ENCODE data around the gene HAPLN3. TPM values are rescaled to one million over a fixed set of nuclear protein-coding genes. Genes with fewer than 3 reads are reported as not detected.

HAPLN3 gene
- total RNA-seq, 4 donors from 2014 or later: 1.7 to 5.2 (median 2.1) TPM

DNA sequence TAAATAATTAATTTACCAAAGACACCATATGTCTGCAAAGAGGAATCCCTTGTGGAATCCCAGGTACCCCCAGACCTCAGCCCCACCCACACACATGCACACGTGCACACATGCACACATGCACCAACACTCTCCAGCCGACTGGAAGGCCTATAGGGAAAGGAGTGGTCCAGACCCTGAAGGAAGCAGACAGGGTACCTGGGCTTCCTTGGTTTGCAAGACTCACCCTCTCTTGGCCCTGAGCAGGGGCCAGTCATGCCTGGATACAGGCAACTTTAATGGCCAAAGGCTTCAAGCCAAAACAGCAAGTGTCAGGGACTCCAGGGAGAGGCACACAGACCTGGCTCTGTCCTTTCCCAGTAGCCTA lies 8.9 kb upstream of the HAPLN3 start:
- H3K27ac ChIP-seq: peak overlapping the region; percentile 76 to 99 (median 94)
- no peak for ATAC-seq
- no peaks in the 10 kb centered on the region for H3K27me3 ChIP-seq
- DNase-seq: no peak
- in situ Hi-C loops (cut with MboI; ENCODE audit: low sequenced_read_pairs in 4 of 4): loop anchor here (5.0 to 25.0 kb wide), 4 partner anchors 111 to 261 kb away; no protein-coding TSS in a partner anchor
- H3K4me1 ChIP-seq: peaks cover 49% of the 10 kb centered on the region in 2 donors
- no peaks in the 10 kb centered on the region for H3K9me3 ChIP-seq
- TF ChIP-seq, protein P1, sequence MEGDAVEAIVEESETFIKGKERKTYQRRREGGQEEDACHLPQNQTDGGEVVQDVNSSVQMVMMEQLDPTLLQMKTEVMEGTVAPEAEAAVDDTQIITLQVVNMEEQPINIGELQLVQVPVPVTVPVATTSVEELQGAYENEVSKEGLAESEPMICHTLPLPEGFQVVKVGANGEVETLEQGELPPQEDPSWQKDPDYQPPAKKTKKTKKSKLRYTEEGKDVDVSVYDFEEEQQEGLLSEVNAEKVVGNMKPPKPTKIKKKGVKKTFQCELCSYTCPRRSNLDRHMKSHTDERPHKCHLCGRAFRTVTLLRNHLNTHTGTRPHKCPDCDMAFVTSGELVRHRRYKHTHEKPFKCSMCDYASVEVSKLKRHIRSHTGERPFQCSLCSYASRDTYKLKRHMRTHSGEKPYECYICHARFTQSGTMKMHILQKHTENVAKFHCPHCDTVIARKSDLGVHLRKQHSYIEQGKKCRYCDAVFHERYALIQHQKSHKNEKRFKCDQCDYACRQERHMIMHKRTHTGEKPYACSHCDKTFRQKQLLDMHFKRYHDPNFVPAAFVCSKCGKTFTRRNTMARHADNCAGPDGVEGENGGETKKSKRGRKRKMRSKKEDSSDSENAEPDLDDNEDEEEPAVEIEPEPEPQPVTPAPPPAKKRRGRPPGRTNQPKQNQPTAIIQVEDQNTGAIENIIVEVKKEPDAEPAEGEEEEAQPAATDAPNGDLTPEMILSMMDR (IDR thresholded peaks at IDR 0.05 in 4 of 5, conservative IDR thresholded peaks at IDR 0.05 in 1 of 5): no peak
- no peak for TF ChIP-seq POLR2A (IDR thresholded peaks at IDR 0.05)
- no peak overlapping the region for H3K4me3 ChIP-seq
- H3K36me3 ChIP-seq: peaks cover 0 to 97% of the 10 kb centered on the region in 2 donors
- intact Hi-C loops (cut with DNase I; ENCODE audit: low total_unique reads): loop anchor here (2.0 kb wide), 1 partner anchor 115 kb away; no protein-coding TSS in a partner anchor

DNA sequence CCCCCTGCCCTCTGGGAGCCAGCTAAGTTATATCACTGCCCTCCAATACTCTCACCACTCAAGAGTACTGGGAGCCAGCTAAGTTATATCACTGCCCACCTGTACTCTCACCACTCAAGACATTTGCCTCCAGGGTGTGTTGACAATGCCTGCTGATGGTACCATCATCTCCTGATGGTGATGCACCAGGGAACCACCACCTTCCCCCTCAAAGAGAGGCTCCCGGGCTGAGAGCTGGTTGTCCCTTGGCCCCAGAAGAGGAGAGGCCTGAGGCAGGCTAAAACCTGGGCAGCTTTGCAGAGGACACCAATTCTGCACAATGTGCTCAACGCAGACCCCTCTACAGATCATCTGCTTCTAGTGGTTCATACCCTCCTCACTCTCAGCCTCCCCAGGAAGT lies 7.5 kb upstream of the HAPLN3 start:
- no peak for DNase-seq
- intact Hi-C loops (cut with DNase I; ENCODE audit: low total_unique reads): no loop called here
- H3K4me1 ChIP-seq: peaks cover 39 to 49% of the 10 kb centered on the region in 2 donors

DNA sequence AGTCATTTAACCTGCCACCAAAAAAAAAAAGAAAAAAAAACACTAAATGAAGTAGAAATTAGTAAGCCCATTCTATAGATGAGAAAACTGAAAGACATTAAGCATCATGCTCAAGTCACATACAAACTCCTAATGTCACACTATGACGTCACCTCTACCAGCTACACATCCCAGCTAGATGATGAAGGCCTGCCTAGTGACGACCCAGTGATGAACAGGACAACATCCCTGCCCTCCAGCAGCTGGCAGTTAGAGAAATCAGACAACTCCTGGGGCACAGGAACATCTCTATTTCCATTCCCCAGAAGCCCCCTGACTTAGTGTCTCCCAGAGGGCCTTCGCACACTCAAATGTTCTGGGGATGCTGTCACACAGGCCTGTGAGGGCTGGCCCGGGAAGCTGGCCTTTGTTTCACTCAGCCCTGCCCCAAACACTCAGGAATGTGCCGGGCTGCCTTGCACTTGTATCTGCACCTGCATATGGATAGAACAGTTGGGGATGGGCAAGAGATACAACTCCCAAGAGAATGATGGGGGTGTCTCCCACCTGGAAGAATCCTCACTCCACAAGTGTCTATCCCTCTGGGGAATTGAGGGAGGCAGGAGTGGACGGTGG lies 7.0 kb upstream of the HAPLN3 start:
- intact Hi-C loops (cut with DNase I; ENCODE audit: low total_unique reads) (no loop called here), in situ Hi-C loops (cut with MboI; ENCODE audit: low sequenced_read_pairs in 4 of 4) (loop anchor here (5.0 to 25.0 kb wide), 4 partner anchors 112 to 262 kb away; no protein-coding TSS in a partner anchor)
- no peaks in the 10 kb centered on the region for H3K27me3 ChIP-seq
- H3K9me3 ChIP-seq: no peaks in the 10 kb centered on the region
- TF ChIP-seq, protein P1 (IDR thresholded peaks at IDR 0.05 in 4 of 5, conservative IDR thresholded peaks at IDR 0.05 in 1 of 5): no peak
- no peak for TF ChIP-seq POLR2A (IDR thresholded peaks at IDR 0.05)
- H3K36me3 ChIP-seq: peaks cover 0 to 84% of the 10 kb centered on the region in 2 donors
- ATAC-seq (no peak), DNase-seq (no peak)
- H3K27ac ChIP-seq: peak overlapping the region; percentile 74 to 85 (median 79)
- H3K4me3 ChIP-seq: no peak overlapping the region
- H3K4me1 ChIP-seq: peaks cover 38 to 49% of the 10 kb centered on the region in 2 donors

More for the DNA sequence above, 7.5 kb upstream of the HAPLN3 start:
- in situ Hi-C loops (cut with MboI; ENCODE audit: low sequenced_read_pairs in 4 of 4): loop anchor here (5.0 to 25.0 kb wide), 4 partner anchors 112 to 262 kb away; no protein-coding TSS in a partner anchor
- ATAC-seq: no peak
- peak overlapping the region; percentile 74 to 85 (median 79) for H3K27ac ChIP-seq
- TF ChIP-seq, protein P1 (IDR thresholded peaks at IDR 0.05 in 4 of 5, conservative IDR thresholded peaks at IDR 0.05 in 1 of 5): no peak
- TF ChIP-seq POLR2A (IDR thresholded peaks at IDR 0.05): no peak
- no peak overlapping the region for H3K4me3 ChIP-seq
- H3K27me3 ChIP-seq: no peaks in the 10 kb centered on the region
- H3K36me3 ChIP-seq: peaks cover 0 to 88% of the 10 kb centered on the region in 2 donors
- no peaks in the 10 kb centered on the region for H3K9me3 ChIP-seq

DNA sequence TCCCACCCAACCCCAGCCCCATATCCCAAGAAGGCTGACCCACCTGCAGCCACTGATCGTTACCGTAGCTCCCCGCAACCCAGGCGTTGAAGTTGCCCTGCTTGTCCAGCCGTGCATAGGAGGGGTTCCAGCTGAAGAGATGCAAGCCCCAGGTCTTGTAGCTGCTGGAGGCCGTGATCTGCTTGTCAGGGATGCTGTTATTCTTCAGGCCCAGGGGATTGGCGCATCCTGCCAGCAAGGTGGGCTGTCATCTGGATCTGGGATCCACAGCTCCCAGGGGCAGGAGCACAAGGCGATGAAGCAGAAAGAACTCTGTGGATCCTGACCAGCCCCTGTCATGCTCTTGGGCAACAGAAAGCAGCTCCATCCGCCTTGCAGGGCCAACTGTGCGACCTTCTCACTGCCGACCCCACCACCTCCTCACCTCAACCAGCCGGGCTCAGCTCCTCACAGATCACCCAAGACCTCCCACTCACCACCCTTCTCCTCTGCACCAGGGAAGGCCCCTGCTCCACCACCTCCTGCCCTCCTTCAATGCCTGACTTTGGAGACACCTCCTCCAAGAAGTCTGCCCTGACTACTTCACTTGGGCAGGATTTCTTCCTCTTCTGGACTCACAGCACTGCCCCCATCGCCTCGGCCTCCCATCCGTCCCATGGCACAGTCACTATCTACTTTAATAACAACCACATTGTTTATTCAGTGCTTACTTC lies 6.3 kb upstream of the HAPLN3 start:
- no peaks in the 10 kb centered on the region for H3K9me3 ChIP-seq
- TF ChIP-seq, protein P1 (IDR thresholded peaks at IDR 0.05 in 4 of 5, conservative IDR thresholded peaks at IDR 0.05 in 1 of 5): no peak
- no peak for TF ChIP-seq POLR2A (IDR thresholded peaks at IDR 0.05)
- peak overlapping the region; percentile 74 to 85 (median 79) for H3K27ac ChIP-seq
- no peak overlapping the region for H3K4me3 ChIP-seq
- intact Hi-C loops (cut with DNase I; ENCODE audit: low total_unique reads) (loop anchor here (1.0 kb wide), 1 partner anchor 10 kb away; no protein-coding TSS in a partner anchor), in situ Hi-C loops (cut with MboI; ENCODE audit: low sequenced_read_pairs in 4 of 4) (loop anchor here (5.0 to 25.0 kb wide), 4 partner anchors 113 to 263 kb away; no protein-coding TSS in a partner anchor)
- peaks cover 0 to 77% of the 10 kb centered on the region in 2 donors for H3K36me3 ChIP-seq
- ATAC-seq (no peak), DNase-seq (no peak)
- H3K27me3 ChIP-seq: no peaks in the 10 kb centered on the region
- H3K4me1 ChIP-seq: peaks cover 38 to 55% of the 10 kb centered on the region in 2 donors
